ENCODE results near the gene TIMP4. TPM values are rescaled to one million over a fixed set of nuclear protein-coding genes. Genes with fewer than 3 reads are reported as not detected.

TIMP4 gene
- 1 to 10 TPM in 1 of 6 experiments, under 1 TPM in 5; 0.14 to 1.2 (median 0.96) TPM for total RNA-seq (2021; fragmentation: NEBNext Ultra II Directional; extraction: Animal tissue kit (Norgen Biotek cat#: 25700))
- long read RNA-seq, partial matches to known transcripts = 0 of 1 reads
- long read RNA-seq, other reads (novel, unspliced or antisense) = 0 of 1 reads

- H3K9me3 Mint-ChIP-seq = no peaks in the 10 kb centered on the region
- DNase-seq = no peak
- H3K27ac Mint-ChIP-seq = peak within 1 kb of the TSS; percentile 47
Measured at GRCh38 chr3:12158387-12159226, at the start of gene TIMP4. Gene TIMP4 (minus strand): TSS chr3:12158912. CDS start chr3:12158840, 72 bp downstream.

DNA sequence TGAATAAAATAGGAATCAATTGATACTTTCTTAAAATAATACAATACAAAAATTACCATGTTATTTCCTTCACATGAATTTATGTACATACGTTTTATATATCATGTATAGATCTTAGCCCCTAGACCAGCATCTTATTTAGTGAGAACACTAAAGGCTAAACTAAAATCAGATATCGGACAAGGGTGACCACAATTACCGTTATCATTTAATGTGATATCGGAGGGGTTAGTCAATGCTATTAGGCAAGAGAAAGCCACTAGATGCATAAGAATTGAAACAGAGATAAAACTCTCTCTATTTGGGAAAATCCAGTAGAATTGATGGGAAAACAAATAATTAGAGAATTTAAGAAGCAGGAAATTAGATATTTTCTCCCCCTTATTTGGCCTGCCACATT lies 46.5 kb upstream of the TIMP4 start:
- H3K27ac Mint-ChIP-seq = no peak overlapping the region
- no peaks in the 10 kb centered on the region for H3K36me3 Mint-ChIP-seq (ENCODE audit: low read depth)
- H3K9me3 Mint-ChIP-seq = peaks cover 7% of the 10 kb centered on the region; the same call in 1 of the 2 replicates
- TF ChIP-seq, protein P1, sequence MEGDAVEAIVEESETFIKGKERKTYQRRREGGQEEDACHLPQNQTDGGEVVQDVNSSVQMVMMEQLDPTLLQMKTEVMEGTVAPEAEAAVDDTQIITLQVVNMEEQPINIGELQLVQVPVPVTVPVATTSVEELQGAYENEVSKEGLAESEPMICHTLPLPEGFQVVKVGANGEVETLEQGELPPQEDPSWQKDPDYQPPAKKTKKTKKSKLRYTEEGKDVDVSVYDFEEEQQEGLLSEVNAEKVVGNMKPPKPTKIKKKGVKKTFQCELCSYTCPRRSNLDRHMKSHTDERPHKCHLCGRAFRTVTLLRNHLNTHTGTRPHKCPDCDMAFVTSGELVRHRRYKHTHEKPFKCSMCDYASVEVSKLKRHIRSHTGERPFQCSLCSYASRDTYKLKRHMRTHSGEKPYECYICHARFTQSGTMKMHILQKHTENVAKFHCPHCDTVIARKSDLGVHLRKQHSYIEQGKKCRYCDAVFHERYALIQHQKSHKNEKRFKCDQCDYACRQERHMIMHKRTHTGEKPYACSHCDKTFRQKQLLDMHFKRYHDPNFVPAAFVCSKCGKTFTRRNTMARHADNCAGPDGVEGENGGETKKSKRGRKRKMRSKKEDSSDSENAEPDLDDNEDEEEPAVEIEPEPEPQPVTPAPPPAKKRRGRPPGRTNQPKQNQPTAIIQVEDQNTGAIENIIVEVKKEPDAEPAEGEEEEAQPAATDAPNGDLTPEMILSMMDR (IDR thresholded peaks at IDR 0.05) = no peak
- no peak for DNase-seq
- H3K4me1 Mint-ChIP-seq (ENCODE audit: low read depth) = no peaks in the 10 kb centered on the region
- peaks cover 19% of the 10 kb centered on the region for H3K27me3 Mint-ChIP-seq (ENCODE audit: insufficient read depth)
- no peak overlapping the region for H3K4me3 Mint-ChIP-seq

More at GRCh38 chr3:12158387-12159226, at the start of gene TIMP4:
- TF ChIP-seq, protein P1 (IDR thresholded peaks at IDR 0.05) = no peak
- Mint-ChIP-seq H3K4me1 (ENCODE audit: low read depth) (peaks cover 29% of the 10 kb centered on the region), H3K27me3 (ENCODE audit: insufficient read depth) (peaks cover 9% of the 10 kb centered on the region; the same call in 1 of the 2 replicates), H3K4me3 (peak within 1 kb of the TSS; percentile 68), H3K36me3 (ENCODE audit: low read depth) (no peaks in the 10 kb centered on the region)

- no peak for DNase-seq
- Mint-ChIP-seq H3K27me3 (ENCODE audit: insufficient read depth) (peaks cover 8% of the 10 kb centered on the region), H3K36me3 (ENCODE audit: low read depth) (no peaks in the 10 kb centered on the region), H3K4me3 (no peak overlapping the region), H3K27ac (no peak overlapping the region), H3K4me1 (ENCODE audit: low read depth) (peaks cover 19% of the 10 kb centered on the region), H3K9me3 (peaks cover 7% of the 10 kb centered on the region; the same call in 1 of the 2 replicates)
- TF ChIP-seq, protein P1 (IDR thresholded peaks at IDR 0.05) = no peak
Measured at GRCh38 chr3:12201813-12202212, 43.1 kb upstream of the TIMP4 start.

DNA sequence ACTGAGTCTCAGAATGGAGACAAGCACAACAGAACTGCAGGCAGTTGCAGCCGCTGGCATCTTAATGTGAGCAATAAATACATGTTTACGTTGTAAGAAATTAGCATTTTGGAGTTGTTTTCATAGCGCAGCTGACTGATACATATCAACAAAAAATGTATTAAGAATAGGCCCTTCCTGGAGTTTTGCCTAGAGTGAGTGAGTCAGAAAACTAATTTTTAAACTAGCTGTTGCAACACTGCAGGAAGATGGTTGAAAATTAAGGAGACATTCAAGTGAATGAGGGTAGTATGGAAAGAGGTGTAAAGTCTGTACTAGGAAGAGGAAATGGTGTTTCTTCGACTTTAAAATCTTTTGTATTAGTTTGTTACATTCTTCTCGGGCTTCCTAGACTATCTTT lies 39.6 kb upstream of the TIMP4 start:
- Mint-ChIP-seq H3K27me3 (ENCODE audit: insufficient read depth) (peaks cover 4% of the 10 kb centered on the region), H3K36me3 (ENCODE audit: low read depth) (no peaks in the 10 kb centered on the region), H3K4me3 (no peak overlapping the region), H3K27ac (no peak overlapping the region), H3K9me3 (peaks cover 7% of the 10 kb centered on the region; the same call in 1 of the 2 replicates), H3K4me1 (ENCODE audit: low read depth) (peaks cover 50% of the 10 kb centered on the region)
- peak; percentile 61 for DNase-seq
- TF ChIP-seq, protein P1 (IDR thresholded peaks at IDR 0.05) = no peak

GRCh38 chr3:12197475-12197874 lies 38.8 kb upstream of the TIMP4 start:
- Mint-ChIP-seq H3K4me3 (no peak overlapping the region), H3K9me3 (peaks cover 7% of the 10 kb centered on the region; the same call in 1 of the 2 replicates), H3K27ac (no peak overlapping the region), H3K27me3 (ENCODE audit: insufficient read depth) (peaks cover 2% of the 10 kb centered on the region), H3K4me1 (ENCODE audit: low read depth) (peaks cover 59% of the 10 kb centered on the region), H3K36me3 (ENCODE audit: low read depth) (no peaks in the 10 kb centered on the region)
- TF ChIP-seq, protein P1 (IDR thresholded peaks at IDR 0.05) = no peak
- no peak for DNase-seq

Measured in HFFc6 (cell line).